Measurements from ENCODE around the gene UBR3.
"Not testable (repeated sequence)": the region's sequence is repeated elsewhere in the genome, so short reads cannot be mapped to it uniquely, and the experiment has no call there.

Gene UBR3

DNA sequence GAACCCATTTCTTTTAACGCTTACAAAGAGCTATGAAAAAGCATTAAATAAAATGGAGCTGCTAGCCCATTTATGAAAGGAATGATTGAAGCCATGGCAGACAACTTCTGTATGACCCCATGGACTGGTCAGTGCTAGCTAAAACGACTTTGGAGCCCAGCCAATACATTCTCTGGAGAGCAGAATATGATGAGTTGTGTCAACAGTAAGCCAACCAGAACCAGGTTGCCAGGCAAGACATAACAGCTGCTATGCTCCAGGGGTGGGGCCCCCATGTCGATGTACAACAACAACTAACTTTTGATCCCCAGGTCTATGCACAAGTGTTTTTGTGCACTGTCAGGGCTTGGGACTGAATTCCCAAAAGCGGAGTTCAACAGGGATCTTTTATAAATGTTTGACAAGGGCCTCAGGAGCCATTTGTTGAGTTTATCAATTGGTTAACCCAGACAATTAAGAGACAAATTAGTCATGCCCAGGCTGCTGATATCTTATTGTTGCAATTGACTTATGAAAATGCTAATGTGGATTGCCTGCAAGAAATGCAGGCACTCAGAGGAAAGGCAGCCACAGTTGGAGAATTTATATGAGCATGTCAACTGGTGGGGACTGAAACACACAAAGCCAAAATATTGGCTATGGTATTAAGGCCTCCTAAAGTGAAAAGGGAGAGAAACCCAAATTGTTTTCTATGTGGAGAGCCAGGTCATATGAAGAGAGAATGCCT is 286.1 kb downstream of the UBR3 start:
- no peak for DNase-seq (ENCODE audit: low spot score)

GRCh38 chr2:170115501-170116229 is 288.4 kb downstream of the UBR3 start:
- DNase-seq (ENCODE audit: low spot score) = peak; percentile 10

GRCh38 chr2:170118641-170119040 is 291.4 kb downstream of the UBR3 start:
- no peak for DNase-seq (ENCODE audit: low spot score)

- DNase-seq (ENCODE audit: low spot score) = not testable (repeated sequence)
Measured at GRCh38 chr2:170119326-170119725, 292.1 kb downstream of the UBR3 start.

- DNase-seq (ENCODE audit: low spot score) = no peak
Measured at GRCh38 chr2:170121689-170122088, 294.4 kb downstream of the UBR3 start.

GRCh38 chr2:170122883-170123547 is 295.8 kb downstream of the UBR3 start:
- no peak for DNase-seq (ENCODE audit: low spot score)

- DNase-seq (ENCODE audit: low spot score) = no peak
Measured at GRCh38 chr2:170123593-170123992, 296.3 kb downstream of the UBR3 start.

DNA sequence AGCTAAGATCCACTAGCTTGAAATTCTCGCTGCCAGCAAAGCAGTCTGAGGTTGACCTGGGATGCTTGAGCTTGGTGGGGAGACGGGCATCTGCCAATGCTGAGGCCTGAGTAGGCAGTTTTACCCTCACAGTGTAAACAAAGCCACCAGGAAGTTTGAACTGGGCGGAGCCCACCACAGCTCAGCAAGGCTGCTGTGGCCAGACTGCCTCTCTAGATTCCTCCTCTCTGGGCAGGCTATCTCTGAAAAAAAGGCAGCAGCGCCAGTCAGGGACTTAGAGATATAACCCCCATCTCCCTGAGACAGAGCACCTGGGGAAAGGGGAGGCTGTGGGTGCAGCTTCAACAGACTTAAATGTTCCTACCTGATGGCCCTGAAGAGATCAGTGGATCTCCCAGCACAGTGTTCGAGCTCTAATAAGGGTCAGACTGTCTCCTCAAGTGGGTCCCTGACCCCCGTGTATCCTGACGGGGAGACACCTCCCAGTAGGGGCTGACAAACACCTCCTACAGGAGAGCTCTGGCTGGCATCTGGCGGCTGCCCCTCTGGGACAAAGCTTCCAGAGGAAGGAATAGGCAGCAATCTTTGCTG is 299.0 kb downstream of the UBR3 start:
- not testable (repeated sequence) for DNase-seq (ENCODE audit: low spot score)
